Measurements from ENCODE around the gene TAF8.

DNA sequence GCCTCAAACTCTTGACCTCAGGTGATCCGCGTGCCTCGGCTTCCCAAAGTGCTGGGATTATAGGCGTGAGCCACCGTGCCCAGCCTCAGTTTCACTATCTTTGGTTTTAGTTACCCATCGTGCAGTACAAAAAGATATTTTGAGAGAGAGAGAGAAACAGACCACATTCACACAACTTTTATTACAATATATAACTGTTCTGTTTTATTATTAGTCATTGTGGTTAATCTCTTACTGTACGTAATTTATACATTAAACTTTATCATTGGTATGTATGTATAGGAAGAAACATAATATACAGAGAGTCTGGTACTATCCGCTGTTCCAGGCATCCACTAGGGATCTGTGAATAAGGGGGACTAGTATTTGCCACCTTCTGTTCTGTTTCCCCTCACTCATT, 29.4 kb upstream of the TAF8 start:
- TF ChIP-seq, protein P1, sequence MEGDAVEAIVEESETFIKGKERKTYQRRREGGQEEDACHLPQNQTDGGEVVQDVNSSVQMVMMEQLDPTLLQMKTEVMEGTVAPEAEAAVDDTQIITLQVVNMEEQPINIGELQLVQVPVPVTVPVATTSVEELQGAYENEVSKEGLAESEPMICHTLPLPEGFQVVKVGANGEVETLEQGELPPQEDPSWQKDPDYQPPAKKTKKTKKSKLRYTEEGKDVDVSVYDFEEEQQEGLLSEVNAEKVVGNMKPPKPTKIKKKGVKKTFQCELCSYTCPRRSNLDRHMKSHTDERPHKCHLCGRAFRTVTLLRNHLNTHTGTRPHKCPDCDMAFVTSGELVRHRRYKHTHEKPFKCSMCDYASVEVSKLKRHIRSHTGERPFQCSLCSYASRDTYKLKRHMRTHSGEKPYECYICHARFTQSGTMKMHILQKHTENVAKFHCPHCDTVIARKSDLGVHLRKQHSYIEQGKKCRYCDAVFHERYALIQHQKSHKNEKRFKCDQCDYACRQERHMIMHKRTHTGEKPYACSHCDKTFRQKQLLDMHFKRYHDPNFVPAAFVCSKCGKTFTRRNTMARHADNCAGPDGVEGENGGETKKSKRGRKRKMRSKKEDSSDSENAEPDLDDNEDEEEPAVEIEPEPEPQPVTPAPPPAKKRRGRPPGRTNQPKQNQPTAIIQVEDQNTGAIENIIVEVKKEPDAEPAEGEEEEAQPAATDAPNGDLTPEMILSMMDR (conservative IDR thresholded peaks at IDR 0.05; ENCODE audit: low read depth, low read length): no peak
- TF ChIP-seq EZH2 (IDR thresholded peaks at IDR 0.05; ENCODE audit: low read length, unreplicated experiment) (no peak), EZH2phosphoT487 (IDR thresholded peaks at IDR 0.05; ENCODE audit: borderline replicate concordance, low read length) (no peak)

Data from PC-3 (cell line).